Putamen (tissue), 1 donor: Measurements from ENCODE around the gene GSPT1.

ENCODE experiments used
- DNase-seq: peaks from one replicate; pipeline ENCODE4 v3.0.0-alpha.2; 2016; ENCODE audit warnings: low spot score

The GSPT1 gene

GRCh38 chr16:11913425-11914079, 2.2 kb downstream of the GSPT1 start:
- DNase-seq, result no peak

DNA sequence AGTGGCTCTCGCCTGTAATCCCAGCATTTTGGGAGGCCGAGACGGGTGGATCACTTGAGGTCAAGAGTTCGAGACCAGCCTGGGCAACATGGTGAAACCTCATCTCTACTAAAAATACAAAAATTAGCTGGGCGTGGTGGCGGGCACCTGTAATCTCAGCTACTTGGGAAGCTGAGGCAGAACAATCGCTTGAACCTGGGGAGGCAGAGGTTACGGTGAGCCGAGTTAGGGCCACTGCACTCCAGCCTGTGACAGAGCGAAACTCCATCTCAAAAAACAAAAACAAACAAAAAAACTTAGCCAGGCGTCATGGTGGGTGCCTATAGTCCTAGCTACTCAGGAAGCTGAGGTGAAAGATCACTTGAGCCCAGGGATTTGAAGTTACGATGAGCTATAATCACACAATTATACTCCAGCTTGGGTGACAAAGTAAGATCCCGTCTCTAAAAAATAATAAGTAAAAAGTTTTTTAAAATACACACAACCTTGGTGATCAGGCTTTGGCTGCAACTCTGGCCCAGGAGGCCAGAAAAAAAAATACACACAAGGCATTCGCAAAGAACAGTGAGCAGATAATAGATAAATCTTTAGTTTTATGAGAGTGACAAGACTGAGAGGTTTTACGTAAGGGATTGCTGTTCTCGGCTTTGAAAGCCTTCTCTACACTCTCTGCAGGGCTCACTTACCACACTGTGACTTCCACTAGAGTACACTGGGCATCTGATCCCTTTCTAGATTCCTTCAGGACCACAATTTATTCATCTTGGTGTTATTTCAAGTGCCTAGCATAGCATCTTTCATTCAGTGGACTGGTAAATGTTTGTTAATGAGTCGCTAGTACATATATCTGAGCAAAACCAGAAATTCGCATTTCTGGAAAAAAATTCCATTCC, 5.9 kb downstream of the GSPT1 start:
- DNase-seq, result no peak

- DNase-seq, result no peak
Measured at GRCh38 chr16:11907160-11907970, 8.4 kb downstream of the GSPT1 start.

DNA sequence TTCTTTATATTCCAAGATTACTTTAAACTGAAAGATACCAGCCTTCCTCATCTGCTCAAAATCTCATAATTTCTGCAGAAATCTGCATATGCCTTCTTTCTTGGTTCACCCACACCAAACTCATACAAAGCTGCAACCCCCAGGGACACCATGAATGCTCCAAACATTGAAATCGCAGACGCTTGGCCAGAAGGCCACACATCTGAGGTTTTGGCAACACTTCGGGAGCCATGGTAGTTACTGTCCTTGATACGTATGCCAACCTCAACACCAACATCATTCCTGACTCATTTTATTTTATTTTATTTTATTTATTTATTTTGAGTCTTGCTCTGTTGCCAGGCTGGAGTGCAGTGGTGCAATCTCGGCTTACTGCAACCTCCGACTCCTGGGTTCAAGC, 11.8 kb downstream of the GSPT1 start:
- no peak for DNase-seq

DNA sequence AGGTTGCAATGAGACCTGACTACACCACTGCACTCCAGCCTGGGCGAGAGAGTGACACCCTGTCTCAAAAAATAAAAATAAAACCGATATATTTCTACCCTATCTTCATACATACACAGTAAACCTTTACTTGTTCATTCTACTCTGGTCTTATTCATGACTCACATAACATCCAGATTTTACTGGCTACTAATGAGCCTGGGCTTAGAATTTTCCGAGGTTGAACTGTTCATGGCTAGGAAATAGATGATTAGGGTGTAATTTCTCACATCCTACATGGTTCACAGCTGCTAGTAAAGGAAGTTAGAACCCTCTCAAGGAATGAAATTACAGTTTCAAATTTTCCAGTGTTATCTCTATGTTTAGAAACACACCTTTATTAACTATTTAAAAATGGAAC, 14.7 kb downstream of the GSPT1 start:
- DNase-seq, result no peak

GRCh38 chr16:11896486-11897176, 19.1 kb downstream of the GSPT1 start:
- DNase-seq, result no peak

- no peak for DNase-seq
Measured at GRCh38 chr16:11893571-11893970, 22.2 kb downstream of the GSPT1 start.

GRCh38 chr16:11892761-11893160, 23.0 kb downstream of the GSPT1 start:
- no peak for DNase-seq

DNA sequence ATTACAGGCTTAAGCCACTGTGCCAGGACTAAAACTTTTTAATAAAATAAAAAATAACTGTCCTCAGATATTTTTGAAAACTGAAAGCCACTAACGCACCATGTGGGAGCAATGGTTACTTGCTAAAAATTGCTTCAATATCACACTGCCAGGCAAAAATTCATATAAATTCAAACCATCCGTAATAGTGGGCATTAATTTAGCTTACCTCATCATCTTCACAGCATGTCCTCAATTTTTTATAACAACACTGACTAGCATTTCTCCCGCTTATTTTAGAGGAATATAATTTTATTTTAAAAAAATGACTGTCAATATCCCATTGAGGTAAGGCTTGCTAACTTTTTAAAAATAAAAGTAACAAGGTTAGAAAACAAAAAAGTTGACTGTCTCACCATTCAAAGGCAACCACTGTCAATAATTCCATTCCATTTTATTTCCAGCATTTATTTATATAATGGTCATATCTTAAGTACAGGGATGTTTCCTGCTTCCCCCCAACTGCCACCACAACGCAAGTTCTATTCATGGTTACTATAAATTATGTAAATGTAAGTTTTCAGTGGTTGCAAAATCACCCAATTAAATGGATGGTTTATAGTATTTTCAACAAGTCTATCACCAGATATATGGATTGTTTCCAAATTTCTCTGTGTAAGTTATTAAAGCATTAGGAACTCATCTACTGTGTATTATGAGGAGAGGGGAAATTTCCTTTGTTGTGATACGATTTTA, 25.4 kb downstream of the GSPT1 start:
- DNase-seq, result no peak

DNA sequence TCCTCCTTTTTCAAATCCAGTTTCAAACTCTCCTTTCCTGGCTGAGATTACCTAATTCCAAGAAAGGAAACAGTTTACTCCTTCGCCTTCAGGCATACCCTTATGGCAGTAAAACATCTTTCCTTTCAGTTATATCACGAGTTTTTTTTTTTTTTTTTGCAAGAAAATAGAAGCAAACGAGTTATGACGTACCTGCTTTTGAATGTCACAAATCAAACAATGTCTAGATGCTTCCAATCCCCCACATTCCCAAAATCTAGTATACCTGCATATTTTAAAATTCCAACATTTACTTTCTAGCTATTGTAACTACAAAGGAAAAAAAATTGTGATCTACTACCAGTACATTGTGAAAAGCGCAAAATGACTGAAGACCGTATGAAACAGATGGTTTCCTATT, 28.9 kb downstream of the GSPT1 start:
- no peak for DNase-seq

- no peak for DNase-seq
Measured at GRCh38 chr16:11884035-11884434, 31.7 kb downstream of the GSPT1 start.

DNA sequence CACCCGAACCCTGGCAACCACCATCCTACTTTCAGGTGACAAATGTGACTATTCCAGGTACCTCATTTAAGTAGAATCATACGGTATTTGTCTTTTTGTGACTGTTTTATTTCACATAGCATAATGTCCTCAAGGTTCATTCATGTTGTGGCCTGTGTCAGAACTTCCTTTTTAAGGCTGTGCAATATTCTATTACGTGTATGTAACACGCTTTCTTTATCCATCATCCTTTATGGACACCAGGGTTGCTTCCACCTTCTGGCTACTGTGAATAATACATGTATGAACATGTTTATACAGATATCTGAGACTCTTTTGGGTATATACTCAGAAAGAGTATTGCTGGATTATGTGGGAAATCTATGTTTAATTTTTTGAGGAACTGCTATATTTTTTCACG, 35.7 kb downstream of the GSPT1 start:
- no peak for DNase-seq

GRCh38 chr16:11877374-11877773, 38.4 kb downstream of the GSPT1 start:
- DNase-seq, result no peak

- DNase-seq, result no peak
Measured at GRCh38 chr16:11876306-11876705, 39.5 kb downstream of the GSPT1 start.

DNA sequence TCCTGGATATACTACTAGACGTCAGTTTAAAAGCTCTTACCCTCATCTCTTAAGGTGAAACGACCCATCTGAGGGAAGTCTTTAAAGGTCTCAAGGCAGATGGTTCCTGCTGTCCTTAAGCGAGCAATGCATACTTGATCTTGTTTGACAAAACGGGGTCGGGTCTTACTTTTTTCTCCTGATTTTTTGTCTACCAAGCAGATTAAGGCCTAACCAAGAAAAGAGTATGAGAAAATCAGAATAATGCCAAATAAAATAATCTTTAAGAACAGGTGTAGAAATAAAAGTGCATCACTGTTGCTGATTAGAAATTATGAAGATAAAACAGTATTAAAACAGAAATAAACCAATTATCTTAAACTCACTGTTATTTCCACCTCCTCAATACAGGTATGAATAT, 40.0 kb downstream of the GSPT1 start:
- no peak for DNase-seq

DNA sequence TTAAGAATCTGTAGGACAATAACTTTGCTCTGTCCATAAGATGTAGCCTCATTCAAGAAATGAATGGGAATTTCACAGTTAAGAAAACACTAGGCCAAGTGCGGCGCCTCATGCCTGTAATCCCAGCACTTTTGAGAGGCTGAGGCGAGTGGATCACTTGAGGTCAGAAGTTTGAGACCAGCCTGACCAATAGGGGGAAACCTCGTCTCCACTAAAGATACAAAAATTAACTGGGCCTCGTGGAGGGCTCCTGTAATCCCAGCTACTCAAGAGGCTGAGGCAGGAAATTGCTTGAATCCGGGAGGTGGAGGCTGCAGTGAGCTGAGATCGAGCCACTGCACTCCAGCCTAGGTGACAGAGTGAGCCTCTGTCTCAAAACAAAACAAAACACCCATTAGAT, 44.6 kb downstream of the GSPT1 start:
- no peak for DNase-seq

- no peak for DNase-seq
Measured at GRCh38 chr16:11870399-11870798, 45.4 kb downstream of the GSPT1 start.

DNA sequence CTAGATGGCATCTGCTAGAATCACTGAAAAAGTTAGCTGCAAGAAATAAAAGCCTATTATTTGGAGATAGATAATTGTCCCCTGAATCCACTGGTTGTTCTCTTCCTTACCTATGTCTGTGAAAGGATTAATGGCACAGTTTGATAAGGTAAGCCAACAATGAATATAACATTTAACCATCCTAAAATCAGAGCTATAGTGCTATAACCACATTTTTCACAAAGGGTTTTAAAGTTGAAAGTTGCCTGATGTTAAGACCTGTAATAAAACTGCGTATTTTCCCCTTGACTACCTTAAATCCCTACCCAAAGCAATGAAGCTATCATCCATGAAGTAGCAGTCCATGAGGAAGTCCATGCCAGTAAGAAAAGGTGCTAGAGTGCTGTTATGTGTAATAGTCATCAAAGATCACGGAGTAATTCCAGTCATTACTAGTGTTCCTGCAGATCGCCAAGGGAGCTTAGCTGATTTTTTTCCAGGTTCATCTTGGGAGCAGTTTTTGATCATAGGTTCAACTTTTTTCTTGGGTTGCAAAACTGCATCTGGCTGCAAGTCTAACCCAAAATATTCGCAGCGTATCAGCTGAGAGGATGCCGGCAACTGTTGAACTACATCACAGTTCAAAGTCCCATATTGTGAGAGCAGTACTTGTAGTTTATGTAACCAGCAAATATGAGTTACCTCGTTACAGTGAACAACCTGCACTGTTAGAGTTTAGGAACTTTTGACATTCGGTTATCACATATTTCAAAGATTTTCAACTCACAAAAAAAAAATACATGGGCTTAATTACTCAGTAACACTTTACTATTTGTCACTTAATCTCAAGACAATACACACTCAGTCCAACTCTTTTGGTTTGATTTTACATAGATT, 46.2 kb downstream of the GSPT1 start:
- no peak for DNase-seq

DNA sequence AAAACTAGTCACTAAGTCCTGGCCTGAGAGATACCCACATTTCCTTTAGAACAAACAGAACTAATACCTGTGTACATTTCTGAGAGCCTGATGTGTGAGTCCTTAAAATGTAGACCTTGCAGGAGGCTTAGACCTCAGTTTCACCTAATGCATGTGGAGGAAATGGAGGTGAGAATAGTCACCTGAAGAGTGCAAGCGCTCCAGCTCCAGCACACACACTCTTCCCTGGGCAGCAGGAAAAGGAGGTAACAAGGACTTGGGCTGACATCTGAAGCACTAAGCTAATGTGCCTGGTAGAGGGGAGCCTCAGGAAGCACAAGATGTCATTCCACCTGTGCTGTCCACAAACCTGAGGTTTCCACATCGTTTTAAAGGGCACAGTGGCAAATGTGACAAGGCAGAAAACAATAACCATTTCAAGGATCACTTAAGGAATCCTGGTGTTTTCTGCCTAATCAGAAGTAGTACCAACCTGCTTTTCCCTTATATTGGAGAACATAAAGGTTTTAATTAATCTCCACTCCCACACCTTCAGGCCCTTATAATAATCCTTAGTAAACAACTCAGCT, 47.3 kb downstream of the GSPT1 start:
- DNase-seq, result no peak

DNA sequence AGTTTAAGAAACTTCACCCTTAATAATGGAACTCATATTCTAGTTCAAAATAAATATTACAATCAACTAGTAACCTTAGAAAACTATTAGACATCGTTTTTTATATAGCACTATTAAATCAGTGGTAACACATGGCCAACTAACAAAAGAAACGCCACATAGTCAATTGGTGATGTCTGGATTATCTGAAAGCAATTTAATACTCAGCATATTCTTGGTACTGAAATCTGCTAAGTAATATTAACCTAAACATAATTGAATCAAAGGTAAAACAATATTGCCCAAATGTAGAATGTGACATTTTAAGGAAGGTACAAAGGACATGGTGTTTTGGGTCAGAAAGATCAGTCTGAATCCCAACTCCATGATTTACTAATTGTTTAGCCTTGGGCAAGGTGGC, 53.3 kb downstream of the GSPT1 start:
- no peak for DNase-seq
